GM12874 (cell line): ENCODE results near the gene FABP1.

Source experiments
- CTCF ChIP-seq: IDR thresholded peaks from 2 replicates; pipeline ENCODE4 v1.5.1; 2011; ENCODE audit warnings: low read depth, mild to moderate bottlenecking, control low read depth, low read length, moderate library complexity; ENCODE audit not compliant: insufficient read depth

FABP1 gene

GRCh38 chr2:88087073-88087472, 40.8 kb downstream of the FABP1 start:
- TF ChIP-seq CTCF, result no peak

- TF ChIP-seq CTCF, result no peak
These were observed 41.5 kb downstream of the FABP1 start for GRCh38 chr2:88086401-88086800.

- TF ChIP-seq CTCF, result no peak
These were observed 42.3 kb downstream of the FABP1 start for GRCh38 chr2:88085602-88086001.

- no peak for TF ChIP-seq CTCF
These were observed 42.8 kb downstream of the FABP1 start for GRCh38 chr2:88085099-88085498.

GRCh38 chr2:88082781-88083180, 45.1 kb downstream of the FABP1 start:
- no peak for TF ChIP-seq CTCF

- TF ChIP-seq CTCF, result no peak
These were observed 45.8 kb downstream of the FABP1 start for GRCh38 chr2:88081924-88082608.

- no peak for TF ChIP-seq CTCF
These were observed 47.3 kb downstream of the FABP1 start for GRCh38 chr2:88080545-88080944.

GRCh38 chr2:88078643-88079172, 49.2 kb downstream of the FABP1 start:
- TF ChIP-seq CTCF, result no peak
